Measurements from ENCODE around the gene NCAPD3.
"Not testable (repeated sequence)": the region's sequence is repeated elsewhere in the genome, so short reads cannot be mapped to it uniquely, and the experiment has no call there.

The NCAPD3 gene

GRCh38 chr11:134223836-134224709 lies at the start of gene NCAPD3, which contains the start of gene VPS26B:
Gene NCAPD3 (minus strand): TSS chr11:134223967. CDS start chr11:134223926, 41 bp downstream.
Gene VPS26B (plus strand): TSS chr11:134224671. CDS start chr11:134225123, 452 bp downstream.
- peak; percentile 89 for DNase-seq (ENCODE audit: low read depth)

- no peak for DNase-seq (ENCODE audit: low read depth)
These were observed 49.5 kb upstream of the NCAPD3 start for GRCh38 chr11:134273317-134273712.

GRCh38 chr11:134272381-134273316 lies 48.9 kb upstream of the NCAPD3 start:
- DNase-seq (ENCODE audit: low read depth), result no peak

GRCh38 chr11:134271978-134272377 lies 48.2 kb upstream of the NCAPD3 start:
- DNase-seq (ENCODE audit: low read depth), result no peak

- DNase-seq (ENCODE audit: low read depth), result no peak
These were observed 46.5 kb upstream of the NCAPD3 start for GRCh38 chr11:134270250-134270714.

GRCh38 chr11:134267966-134268365 lies 44.2 kb upstream of the NCAPD3 start:
- no peak for DNase-seq (ENCODE audit: low read depth)

GRCh38 chr11:134267461-134267860 lies 43.7 kb upstream of the NCAPD3 start:
- DNase-seq (ENCODE audit: low read depth), result no peak

- DNase-seq (ENCODE audit: low read depth), result peak; percentile 82
These were observed 43.1 kb upstream of the NCAPD3 start for GRCh38 chr11:134266841-134267251.

- DNase-seq (ENCODE audit: low read depth), result no peak
These were observed 42.7 kb upstream of the NCAPD3 start for GRCh38 chr11:134266440-134266839.

GRCh38 chr11:134264966-134265764 lies 41.4 kb upstream of the NCAPD3 start:
- DNase-seq (ENCODE audit: low read depth), result no peak

GRCh38 chr11:134261626-134262488 lies 38.1 kb upstream of the NCAPD3 start:
- DNase-seq (ENCODE audit: low read depth), result no peak

- no peak for DNase-seq (ENCODE audit: low read depth)
These were observed 37.2 kb upstream of the NCAPD3 start for GRCh38 chr11:134260983-134261382.

- no peak for DNase-seq (ENCODE audit: low read depth)
These were observed 36.7 kb upstream of the NCAPD3 start for GRCh38 chr11:134260503-134260902.

- no peak for DNase-seq (ENCODE audit: low read depth)
These were observed 34.8 kb upstream of the NCAPD3 start for GRCh38 chr11:134258577-134258976.

- DNase-seq (ENCODE audit: low read depth), result no peak
These were observed 33.3 kb upstream of the NCAPD3 start for GRCh38 chr11:134257101-134257500.

- not testable (repeated sequence) for DNase-seq (ENCODE audit: low read depth)
These were observed 31.4 kb upstream of the NCAPD3 start for GRCh38 chr11:134255184-134255561.

- no peak for DNase-seq (ENCODE audit: low read depth)
These were observed 30.8 kb upstream of the NCAPD3 start for GRCh38 chr11:134254433-134255183.

GRCh38 chr11:134253188-134253993 lies 29.6 kb upstream of the NCAPD3 start, which contains the start of the genes ACAD8 and THYN1:
Gene ACAD8 (plus strand): TSS chr11:134253568. CDS start chr11:134253601, 33 bp downstream.
Gene THYN1 (minus strand): TSS chr11:134253352. CDS start chr11:134252882, 470 bp downstream.
- peak; percentile 91 for DNase-seq (ENCODE audit: low read depth)

Data from GM04504 (cell line).